OCI-LY7 (cell line): ENCODE measurements around the gene SLC16A2. TPM values are rescaled to one million over a fixed set of nuclear protein-coding genes. Genes with fewer than 3 reads are reported as not detected.

Experiments
- BruUV-seq: library from RNA; stranded (reverse); fragments of 400-500 nt; replicated peaks from 2 replicates; lab custom pipeline; 2021; lab: Mats Ljungman, UMichigan
- CTCF ChIA-PET: fragments of 300-600 bp; sonication (Branson Sonifier 250); formaldehyde crosslinking; loops from one replicate; lab custom pipeline; 2022; ENCODE audit warnings: antibody characterized with exemption; ENCODE audit not compliant: unreplicated experiment; lab: Charles Lee
- POLR2A ChIA-PET: fragments of 300-600 bp; sonication (Branson Sonifier 250); formaldehyde crosslinking; loops from one replicate; lab custom pipeline; 2022; ENCODE audit warnings: antibody characterized with exemption; lab: Charles Lee
- DNase-seq: peaks from one replicate; pipeline ENCODE4 v3.0.0-alpha.2; 2015; ENCODE audit warnings: low spot score
- H2AFZ ChIP-seq: fragments of 200-600 bp; sonication (generic), shearing (Covaris generic); 2 replicates; pipeline ENCODE4 v1.6.1; 2014; ENCODE audit warnings: mild to moderate bottlenecking, antibody characterized with exemption, low read length, moderate library complexity
- H3K27ac ChIP-seq: fragments of 200-600 bp; sonication (generic); 2 replicates; pipeline ENCODE4 v1.5.1; 2014; ENCODE audit warnings: mixed run types, low read depth, mild to moderate bottlenecking, moderate library complexity, low read length, inconsistent platforms; ENCODE audit not compliant: poor library complexity, severe bottlenecking
- H3K36me3 ChIP-seq: fragments of 200-600 bp; sonication (generic); 2 replicates; pipeline ENCODE4 v1.6.1; 2014; ENCODE audit warnings: mild to moderate bottlenecking, antibody characterized with exemption, low read length, moderate library complexity, mixed read lengths; ENCODE audit not compliant: insufficient read depth
- H3K4me1 ChIP-seq: fragments of 200-600 bp; sonication (generic); 2 replicates; pipeline ENCODE4 v1.5.1; 2014; ENCODE audit warnings: mild to moderate bottlenecking, low read length; ENCODE audit not compliant: insufficient read depth, poor library complexity, severe bottlenecking
- H3K4me2 ChIP-seq: fragments of 200-600 bp; sonication (generic); 2 replicates; pipeline ENCODE4 v1.6.1; 2014; ENCODE audit warnings: mild to moderate bottlenecking, low read length
- H3K4me3 ChIP-seq: fragments of 200-600 bp; sonication (generic); 2 replicates; pipeline ENCODE4 v1.5.1; 2014; ENCODE audit warnings: mild to moderate bottlenecking, low read depth, low read length; ENCODE audit not compliant: poor library complexity, severe bottlenecking
- H3K79me2 ChIP-seq: fragments of 200-600 bp; sonication (generic); 2 replicates; pipeline ENCODE4 v1.6.1; 2016; ENCODE audit warnings: low read depth, mild to moderate bottlenecking, low read length, moderate library complexity, mixed read lengths; ENCODE audit not compliant: insufficient read depth
- H3K9me2 ChIP-seq: fragments of 200-600 bp; sonication (generic); 2 replicates; pipeline ENCODE4 v1.6.1; 2016; ENCODE audit warnings: mild to moderate bottlenecking, low read length, mixed read lengths; ENCODE audit not compliant: insufficient read depth
- H3K9me3 ChIP-seq: fragments of 200-600 bp; sonication (generic); 2 replicates; pipeline ENCODE4 v1.6.1; 2014; ENCODE audit warnings: mild to moderate bottlenecking, mixed run types, low read length, mixed read lengths
- H4K20me1 ChIP-seq: fragments of 200-600 bp; sonication (generic); 2 replicates; pipeline ENCODE4 v1.6.1; 2014; ENCODE audit warnings: mild to moderate bottlenecking, antibody characterized with exemption, low read length, moderate library complexity, mixed read lengths; ENCODE audit not compliant: insufficient read depth
- EZH2phosphoT487 ChIP-seq: fragments of 200-600 bp; sonication (generic); IDR thresholded peaks from 2 replicates; pipeline ENCODE4 v1.6.1; 2018; ENCODE audit warnings: low read depth, borderline replicate concordance, mild to moderate bottlenecking, mixed run types, antibody characterized with exemption, low read length, moderate library complexity, mixed read lengths
- intact Hi-C: fragments of 100-400 bp; cut with micrococcal nuclease; formaldehyde crosslinking; loops from one replicate; pipeline ENCODE4 v1.10.0; 2022; ENCODE audit not compliant: unreplicated experiment
- total RNA-seq, 2 experiments: library from RNA; depleted of rRNA in 1 of 2; stranded (reverse); fragments of >200 nt in 1 of 2; shearing (Covaris generic) in 1 of 2; gene quantifications; 2 replicates each; pipeline ENCODE4 v1.2.3, GENCODE V29; 2014 to 2022
- TF ChIP-seq, protein P1 (sequence below): fragments of 200-600 bp; sonication (generic); conservative IDR thresholded peaks from 2 replicates; pipeline ENCODE4 v1.5.1; 2014; ENCODE audit warnings: mild to moderate bottlenecking, antibody characterized with exemption, low read length, moderate library complexity, mixed read lengths

SLC16A2 gene
- total RNA-seq, 2 experiments from 2014 or later: not detected

DNA sequence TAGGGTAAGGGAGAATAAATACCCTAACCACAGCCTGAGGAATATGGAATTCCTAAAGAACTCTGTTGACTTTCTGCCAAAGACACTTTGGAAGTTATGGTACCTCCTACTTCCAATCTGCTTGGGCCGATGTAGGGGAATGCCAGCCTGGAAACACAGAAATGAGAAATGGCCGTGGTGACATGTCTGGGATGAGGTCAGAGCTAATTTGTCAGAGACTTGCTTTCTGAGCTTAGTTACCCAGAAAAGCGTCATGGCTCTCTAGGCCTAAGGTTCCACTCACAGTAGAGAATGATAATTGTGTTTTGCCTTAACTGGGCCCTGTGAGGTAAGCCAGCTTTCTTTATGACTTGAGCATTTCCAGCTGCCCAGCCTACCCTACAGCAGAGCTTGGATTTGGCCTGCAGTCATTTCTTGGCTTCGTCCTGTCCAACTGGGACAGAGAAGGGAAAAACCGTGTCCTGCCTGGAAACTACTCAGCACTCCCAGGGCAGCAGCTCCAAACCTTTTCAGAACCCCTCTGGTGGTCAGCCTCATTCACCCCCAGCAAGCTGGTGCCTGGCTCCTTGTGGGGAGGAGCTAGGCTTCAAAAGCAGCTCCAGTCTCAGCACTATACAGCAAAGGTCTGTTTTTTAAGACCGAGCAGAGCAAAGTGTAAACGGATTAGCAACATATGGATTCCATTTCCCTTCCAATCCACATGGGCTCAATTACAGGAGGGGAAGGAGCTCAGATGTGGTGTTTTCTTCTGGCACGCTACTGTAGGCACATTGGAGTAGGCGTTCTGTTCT lies 100.9 kb downstream of the SLC16A2 start:
- Histone ChIP-seq H3K4me2 (no peak overlapping the region), H3K27ac (no peak overlapping the region), H3K79me2 (no peaks in the 10 kb centered on the region), H3K36me3 (no peaks in the 10 kb centered on the region), H2AFZ (no peak overlapping the region), H3K9me2 (no peaks in the 10 kb centered on the region), H4K20me1 (no peaks in the 10 kb centered on the region), H3K9me3 (no peaks in the 10 kb centered on the region), H3K4me1 (no peaks in the 10 kb centered on the region), H3K4me3 (no peak overlapping the region)
- intact Hi-C loops: no loop called here
- no peak for DNase-seq
- BruUV-seq: no TSS peak
- CTCF ChIA-PET: no interaction called here
- TF ChIP-seq, protein P1, sequence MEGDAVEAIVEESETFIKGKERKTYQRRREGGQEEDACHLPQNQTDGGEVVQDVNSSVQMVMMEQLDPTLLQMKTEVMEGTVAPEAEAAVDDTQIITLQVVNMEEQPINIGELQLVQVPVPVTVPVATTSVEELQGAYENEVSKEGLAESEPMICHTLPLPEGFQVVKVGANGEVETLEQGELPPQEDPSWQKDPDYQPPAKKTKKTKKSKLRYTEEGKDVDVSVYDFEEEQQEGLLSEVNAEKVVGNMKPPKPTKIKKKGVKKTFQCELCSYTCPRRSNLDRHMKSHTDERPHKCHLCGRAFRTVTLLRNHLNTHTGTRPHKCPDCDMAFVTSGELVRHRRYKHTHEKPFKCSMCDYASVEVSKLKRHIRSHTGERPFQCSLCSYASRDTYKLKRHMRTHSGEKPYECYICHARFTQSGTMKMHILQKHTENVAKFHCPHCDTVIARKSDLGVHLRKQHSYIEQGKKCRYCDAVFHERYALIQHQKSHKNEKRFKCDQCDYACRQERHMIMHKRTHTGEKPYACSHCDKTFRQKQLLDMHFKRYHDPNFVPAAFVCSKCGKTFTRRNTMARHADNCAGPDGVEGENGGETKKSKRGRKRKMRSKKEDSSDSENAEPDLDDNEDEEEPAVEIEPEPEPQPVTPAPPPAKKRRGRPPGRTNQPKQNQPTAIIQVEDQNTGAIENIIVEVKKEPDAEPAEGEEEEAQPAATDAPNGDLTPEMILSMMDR: no peak
- TF ChIP-seq EZH2phosphoT487: no peak
- POLR2A ChIA-PET: no interaction called here

DNA sequence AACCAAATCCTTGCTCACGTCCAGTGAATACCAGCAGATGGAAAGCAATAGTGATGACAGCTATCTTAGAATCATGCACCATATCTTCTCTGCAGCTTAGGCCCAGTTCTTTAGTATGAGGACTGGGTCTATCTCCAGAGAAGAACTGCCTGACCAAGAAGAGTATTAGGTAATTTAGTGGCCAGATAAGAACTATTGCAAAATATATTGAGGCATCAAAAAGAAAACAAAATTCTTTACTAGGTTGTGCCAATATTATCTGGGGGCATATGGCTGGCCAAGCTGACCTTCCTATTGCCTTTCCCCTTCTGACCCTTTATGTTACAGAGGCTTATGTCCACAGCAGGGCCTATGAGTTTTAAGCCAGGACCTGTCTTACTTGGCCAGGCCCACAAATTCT lies 101.9 kb downstream of the SLC16A2 start:
- BruUV-seq: no TSS peak
- no peaks in the 10 kb centered on the region for H3K36me3 ChIP-seq
- CTCF ChIA-PET: no interaction called here

More for the DNA sequence above, 101.9 kb downstream of the SLC16A2 start:
- Histone ChIP-seq H3K4me2 (no peak overlapping the region), H4K20me1 (no peaks in the 10 kb centered on the region), H3K9me3 (no peaks in the 10 kb centered on the region), H2AFZ (no peak overlapping the region), H3K9me2 (no peaks in the 10 kb centered on the region), H3K4me3 (no peak overlapping the region), H3K79me2 (no peaks in the 10 kb centered on the region), H3K27ac (no peak overlapping the region), H3K4me1 (no peaks in the 10 kb centered on the region)
- POLR2A ChIA-PET: no interaction called here
- no peak for DNase-seq
- TF ChIP-seq, protein P1: no peak
- TF ChIP-seq EZH2phosphoT487: no peak
- intact Hi-C loops: no loop called here
